ENCODE data around the gene SPATA18. TPM values are rescaled to one million over a fixed set of nuclear protein-coding genes. Genes with fewer than 3 reads are reported as not detected.
A peak's percentile ranks its signal among the peaks of the same experiment; 100 is the strongest.

SPATA18 gene
- total RNA-seq, 4 donors from 2014 or later: 1.4 to 9.2 (median 2.0) TPM

DNA sequence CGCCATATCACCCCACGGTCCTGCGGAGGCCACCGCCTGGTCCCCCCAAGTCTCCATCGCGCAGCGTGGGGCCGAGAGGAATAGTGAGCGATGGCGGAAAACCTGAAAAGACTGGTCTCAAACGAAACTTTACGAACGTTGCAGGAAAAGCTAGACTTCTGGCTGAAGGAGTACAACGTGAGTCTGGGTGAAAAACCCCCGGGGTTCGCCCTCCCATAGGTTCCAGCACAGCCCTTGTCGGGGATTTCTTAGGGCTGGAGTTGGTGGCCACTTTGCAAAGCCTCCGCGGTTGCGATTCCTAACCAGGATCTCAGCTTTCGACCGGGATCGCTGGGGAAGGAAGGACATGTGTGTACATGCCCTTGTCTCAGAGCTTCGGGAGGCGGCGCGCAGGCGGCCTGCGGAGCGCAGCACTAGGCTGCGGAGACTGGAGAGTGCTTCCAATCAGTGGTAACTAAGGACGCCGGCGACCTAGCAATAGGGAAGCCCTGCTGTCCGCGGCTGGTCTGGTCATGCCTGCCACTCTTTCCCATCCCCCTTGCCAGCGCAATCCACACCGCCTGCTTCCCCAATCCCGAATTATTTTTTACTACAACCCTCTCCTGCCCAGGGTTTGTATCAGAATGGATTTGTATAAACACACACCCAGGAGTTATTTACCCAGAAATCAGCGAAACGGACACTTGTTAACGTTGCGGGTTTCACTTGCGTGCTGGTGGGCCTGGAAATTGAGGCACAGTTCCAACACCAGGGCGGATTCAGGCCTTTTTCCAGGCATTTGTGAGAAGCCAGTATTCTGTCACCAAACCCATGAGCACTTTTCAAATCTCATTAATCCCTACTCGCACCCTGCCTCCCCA lies 741 bp downstream of the SPATA18 start:
- no peak for TF ChIP-seq POLR2A (IDR thresholded peaks at IDR 0.05)
- TF ChIP-seq, protein P1, sequence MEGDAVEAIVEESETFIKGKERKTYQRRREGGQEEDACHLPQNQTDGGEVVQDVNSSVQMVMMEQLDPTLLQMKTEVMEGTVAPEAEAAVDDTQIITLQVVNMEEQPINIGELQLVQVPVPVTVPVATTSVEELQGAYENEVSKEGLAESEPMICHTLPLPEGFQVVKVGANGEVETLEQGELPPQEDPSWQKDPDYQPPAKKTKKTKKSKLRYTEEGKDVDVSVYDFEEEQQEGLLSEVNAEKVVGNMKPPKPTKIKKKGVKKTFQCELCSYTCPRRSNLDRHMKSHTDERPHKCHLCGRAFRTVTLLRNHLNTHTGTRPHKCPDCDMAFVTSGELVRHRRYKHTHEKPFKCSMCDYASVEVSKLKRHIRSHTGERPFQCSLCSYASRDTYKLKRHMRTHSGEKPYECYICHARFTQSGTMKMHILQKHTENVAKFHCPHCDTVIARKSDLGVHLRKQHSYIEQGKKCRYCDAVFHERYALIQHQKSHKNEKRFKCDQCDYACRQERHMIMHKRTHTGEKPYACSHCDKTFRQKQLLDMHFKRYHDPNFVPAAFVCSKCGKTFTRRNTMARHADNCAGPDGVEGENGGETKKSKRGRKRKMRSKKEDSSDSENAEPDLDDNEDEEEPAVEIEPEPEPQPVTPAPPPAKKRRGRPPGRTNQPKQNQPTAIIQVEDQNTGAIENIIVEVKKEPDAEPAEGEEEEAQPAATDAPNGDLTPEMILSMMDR (IDR thresholded peaks at IDR 0.05): no peak
- Histone ChIP-seq H3K27me3 (no peaks in the 10 kb centered on the region), H3K9me3 (no peaks in the 10 kb centered on the region), H3K27ac (no peak overlapping the region), H3K4me3 (replicated peaks in 1 of 3) (peak overlapping the region; percentile 0 to 9 (median 8)), H3K36me3 (no peaks in the 10 kb centered on the region), H3K4me1 (peaks cover 0 to 5% of the 10 kb centered on the region in 2 donors)
- intact Hi-C loops (cut with DNase I): no loop called here
- DNase-seq: peak; percentile 27 to 39
- WGBS, 2 donors: 8 to 15% methylated on average over 38 to 45 of the region's 46 CpGs

DNA sequence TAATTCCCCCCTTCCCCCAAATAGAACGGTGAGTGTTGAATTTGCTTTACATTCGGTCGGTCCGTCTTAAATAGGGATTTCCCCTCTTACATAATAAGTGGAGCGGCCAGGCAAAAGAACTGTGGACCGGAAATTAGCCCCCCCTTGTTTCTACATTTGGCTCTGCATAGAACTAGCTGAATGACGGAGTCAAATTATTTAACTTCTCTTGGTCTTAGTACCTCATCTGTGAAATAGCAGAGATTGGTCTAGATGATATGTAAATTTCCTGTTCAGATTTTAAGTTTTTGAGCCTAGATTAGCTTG lies 1.3 kb downstream of the SPATA18 start:
- DNase-seq: no peak
- H3K4me3 ChIP-seq (replicated peaks in 1 of 3): no peak overlapping the region
- no peaks in the 10 kb centered on the region for H3K27me3 ChIP-seq
- 42 to 48% methylated on average over 7 of the region's 7 CpGs for WGBS, 2 donors
- H3K36me3 ChIP-seq: no peaks in the 10 kb centered on the region
- peaks cover 0 to 5% of the 10 kb centered on the region in 2 donors for H3K4me1 ChIP-seq
- TF ChIP-seq POLR2A (IDR thresholded peaks at IDR 0.05): no peak
- TF ChIP-seq, protein P1 (IDR thresholded peaks at IDR 0.05): no peak
- intact Hi-C loops (cut with DNase I): no loop called here
- no peaks in the 10 kb centered on the region for H3K9me3 ChIP-seq
- no peak overlapping the region for H3K27ac ChIP-seq

DNA sequence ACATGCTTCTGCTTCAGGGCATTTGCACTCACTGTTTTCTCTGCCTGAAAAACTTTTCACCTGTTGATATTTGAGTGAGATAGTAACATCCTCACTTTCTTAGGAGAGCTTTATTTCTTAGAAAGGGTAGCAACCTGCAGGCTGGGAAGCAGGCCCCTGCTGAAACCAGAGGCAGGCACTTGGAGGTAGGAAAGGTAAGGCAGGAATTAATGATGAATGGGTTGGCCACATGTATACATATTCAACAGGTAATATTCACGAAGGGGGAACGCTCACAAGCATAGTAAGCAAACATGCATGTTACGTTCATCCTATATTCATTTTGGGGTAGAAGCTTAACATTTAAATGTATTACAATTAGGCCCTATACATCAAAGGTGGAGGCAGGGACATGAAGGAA lies 3.1 kb downstream of the SPATA18 start:
- DNase-seq: no peak
- Histone ChIP-seq H3K27me3 (no peaks in the 10 kb centered on the region), H3K4me1 (peaks cover 0 to 5% of the 10 kb centered on the region in 2 donors), H3K27ac (no peak overlapping the region), H3K4me3 (replicated peaks in 1 of 3) (no peak overlapping the region), H3K9me3 (no peaks in the 10 kb centered on the region), H3K36me3 (no peaks in the 10 kb centered on the region)
- WGBS, 2 donors: 92 to 95% methylated on average over 3 of the region's 3 CpGs
- intact Hi-C loops (cut with DNase I): no loop called here
- TF ChIP-seq POLR2A (IDR thresholded peaks at IDR 0.05): no peak
- TF ChIP-seq, protein P1 (IDR thresholded peaks at IDR 0.05): no peak

DNA sequence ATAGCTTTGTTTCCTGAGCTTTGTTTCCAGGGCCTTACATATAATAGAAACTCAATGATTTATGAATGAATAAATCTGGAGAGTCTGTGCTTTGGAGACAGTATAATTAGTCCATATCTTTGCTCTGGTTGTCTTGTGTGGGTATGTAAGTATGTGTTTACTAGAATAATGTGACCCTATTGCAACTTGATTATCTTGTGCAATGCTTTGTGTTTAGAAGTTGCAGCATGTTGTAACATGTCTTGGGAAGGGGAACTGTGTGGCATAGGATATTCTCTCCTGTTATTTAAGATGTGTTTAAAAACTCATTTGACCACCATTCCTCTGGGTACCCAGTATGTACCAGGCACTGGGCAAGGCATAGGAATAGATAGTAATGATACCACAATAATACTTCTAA lies 6.1 kb downstream of the SPATA18 start:
- no peaks in the 10 kb centered on the region for H3K27me3 ChIP-seq
- no peaks in the 10 kb centered on the region for H3K9me3 ChIP-seq
- no peak for DNase-seq
- no peaks in the 10 kb centered on the region for H3K36me3 ChIP-seq
- no peaks in the 10 kb centered on the region for H3K4me1 ChIP-seq
- no peak overlapping the region for H3K27ac ChIP-seq
- no peak overlapping the region for H3K4me3 ChIP-seq (replicated peaks in 1 of 3)
- intact Hi-C loops (cut with DNase I): no loop called here
- TF ChIP-seq, protein P1 (IDR thresholded peaks at IDR 0.05): no peak
- no peak for TF ChIP-seq POLR2A (IDR thresholded peaks at IDR 0.05)

DNA sequence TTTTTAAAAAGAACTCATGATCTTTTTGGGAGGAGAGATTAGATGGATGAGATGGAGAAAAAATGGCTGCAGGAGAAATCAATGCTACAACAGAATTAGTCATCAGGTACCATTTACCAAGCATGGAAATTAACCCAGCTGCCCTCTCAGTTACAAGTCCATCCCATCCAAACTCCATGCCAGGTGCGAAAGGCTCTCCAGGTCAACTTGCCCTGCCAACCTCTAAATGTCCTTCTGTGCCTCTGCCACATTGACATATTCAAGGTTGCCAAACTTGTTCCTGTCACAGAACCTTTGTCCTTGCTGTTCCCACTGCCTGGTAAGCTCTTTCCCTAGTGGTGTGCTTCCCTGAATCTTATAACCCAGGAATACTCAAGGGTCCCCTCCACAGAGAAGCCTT lies 7.2 kb downstream of the SPATA18 start:
- intact Hi-C loops (cut with DNase I): no loop called here
- no peak overlapping the region for H3K27ac ChIP-seq
- DNase-seq: no peak
- TF ChIP-seq POLR2A (IDR thresholded peaks at IDR 0.05): no peak
- TF ChIP-seq, protein P1 (IDR thresholded peaks at IDR 0.05): no peak
- WGBS, 2 donors: 92% methylated on average over 1 of the region's 1 CpG
- H3K9me3 ChIP-seq: no peaks in the 10 kb centered on the region
- no peaks in the 10 kb centered on the region for H3K4me1 ChIP-seq
- H3K27me3 ChIP-seq: no peaks in the 10 kb centered on the region
- no peak overlapping the region for H3K4me3 ChIP-seq (replicated peaks in 1 of 3)
- H3K36me3 ChIP-seq: no peaks in the 10 kb centered on the region

Measured in thyroid gland (tissue), 4 donors.